Upper lobe of left lung (tissue), 4 donors: ENCODE results near the gene UTS2B.

Source experiments
- CTCF ChIP-seq, 6 experiments: fragments of 450-650 bp in 4 of 6; fragments of 200-600 bp in 2 of 6; sonication (generic) in 2 of 6; IDR thresholded peaks; one replicate each; pipeline ENCODE4 v1.5.1; 2016 to 2019; ENCODE audit warnings: antibody characterized with exemption in 6 of 6
- POLR2A ChIP-seq, 4 donors: fragments of 450-650 bp; IDR thresholded peaks; one replicate each; pipeline ENCODE4 v1.5.1; 2016 to 2017; ENCODE audit warnings: antibody characterized with exemption in 4 of 4, mild to moderate bottlenecking in 2 of 4

- TF ChIP-seq POLR2A (IDR thresholded peaks at IDR 0.05) (no peak), CTCF (IDR thresholded peaks at IDR 0.05) (no peak)
Measured at GRCh38 chr3:191257286-191257685, 73.0 kb downstream of the UTS2B start.
